Measurements from ENCODE around the gene MPRIP. TPM values are rescaled to one million over a fixed set of nuclear protein-coding genes. Genes with fewer than 3 reads are reported as not detected.

Gene MPRIP
- total RNA-seq, 4 donors from 2014 or later, result 65.7 to 168 (median 147) TPM

GRCh38 chr17:17216776-17217175 is 174.5 kb downstream of the MPRIP start:
- Histone ChIP-seq H3K9me3 (no peaks in the 10 kb centered on the region), H3K27ac (no peak overlapping the region), H3K36me3 (peaks cover 54 to 100% (median 60%) of the 10 kb centered on the region in 3 donors), H3K4me1 (peaks cover 0 to 13% (median 0%) of the 10 kb centered on the region in 3 donors), H3K4me3 (no peak overlapping the region), H3K27me3 (no peaks in the 10 kb centered on the region)
- WGBS, 2 donors, result 85 to 87% methylated on average over 13 to 15 of the region's 16 CpGs
- intact Hi-C loops (cut with DNase I), result no loop called here
- DNase-seq, result no peak
- TF ChIP-seq POLR2A (IDR thresholded peaks at IDR 0.05) (no peak), CTCF (IDR thresholded peaks at IDR 0.05) (no peak)

GRCh38 chr17:17217995-17218394 is 175.7 kb downstream of the MPRIP start:
- no peak overlapping the region for H3K27ac ChIP-seq
- peaks cover 0 to 13% (median 0%) of the 10 kb centered on the region in 3 donors for H3K4me1 ChIP-seq
- H3K27me3 ChIP-seq, result no peaks in the 10 kb centered on the region
- intact Hi-C loops (cut with DNase I), result no loop called here
- no peak overlapping the region for H3K4me3 ChIP-seq
- peaks cover 60 to 100% (median 70%) of the 10 kb centered on the region in 3 donors for H3K36me3 ChIP-seq
- no peak for TF ChIP-seq POLR2A (IDR thresholded peaks at IDR 0.05)
- no peak for TF ChIP-seq CTCF (IDR thresholded peaks at IDR 0.05)
- 81 to 83% methylated on average over 3 of the region's 3 CpGs for whole genome bisulfite sequencing, 2 donors
- no peaks in the 10 kb centered on the region for H3K9me3 ChIP-seq
- DNase-seq, result no peak

- TF ChIP-seq CTCF (IDR thresholded peaks at IDR 0.05) (no peak), POLR2A (IDR thresholded peaks at IDR 0.05) (no peak)
- H3K9me3 ChIP-seq, result no peaks in the 10 kb centered on the region
- H3K36me3 ChIP-seq, result peaks cover 64 to 100% (median 73%) of the 10 kb centered on the region in 3 donors
- no peaks in the 10 kb centered on the region for H3K27me3 ChIP-seq
- intact Hi-C loops (cut with DNase I), result no loop called here
- no peak for DNase-seq
- H3K4me3 ChIP-seq, result no peak overlapping the region
- H3K4me1 ChIP-seq, result peaks cover 0 to 13% (median 0%) of the 10 kb centered on the region in 3 donors
- 60 to 80% methylated on average over 2 to 6 of the region's 8 CpGs for WGBS, 2 donors
- no peak overlapping the region for H3K27ac ChIP-seq
Measured at GRCh38 chr17:17220529-17220928, 178.3 kb downstream of the MPRIP start.

GRCh38 chr17:17221329-17221728 is 179.1 kb downstream of the MPRIP start:
- DNase-seq, result no peak
- 78 to 97% methylated on average over 4 to 22 of the region's 22 CpGs for WGBS, 2 donors

GRCh38 chr17:17223736-17224135 is 181.5 kb downstream of the MPRIP start:
- no peak for DNase-seq
- H3K4me1 ChIP-seq, result peaks cover 0 to 13% (median 0%) of the 10 kb centered on the region in 3 donors
- no peaks in the 10 kb centered on the region for H3K27me3 ChIP-seq
- peaks cover 69 to 100% (median 79%) of the 10 kb centered on the region in 3 donors for H3K36me3 ChIP-seq
- TF ChIP-seq CTCF (IDR thresholded peaks at IDR 0.05) (no peak), POLR2A (IDR thresholded peaks at IDR 0.05) (no peak)
- no peak overlapping the region for H3K4me3 ChIP-seq
- H3K27ac ChIP-seq, result no peak overlapping the region
- 88 to 89% methylated on average over 5 to 12 of the region's 16 CpGs for WGBS, 2 donors
- intact Hi-C loops (cut with DNase I), result no loop called here
- no peaks in the 10 kb centered on the region for H3K9me3 ChIP-seq

More at GRCh38 chr17:17221329-17221728, 179.1 kb downstream of the MPRIP start:
- Histone ChIP-seq H3K9me3 (no peaks in the 10 kb centered on the region), H3K36me3 (peaks cover 69 to 100% (median 73%) of the 10 kb centered on the region in 3 donors), H3K27ac (no peak overlapping the region), H3K27me3 (no peaks in the 10 kb centered on the region), H3K4me3 (no peak overlapping the region), H3K4me1 (peaks cover 0 to 13% (median 0%) of the 10 kb centered on the region in 3 donors)
- intact Hi-C loops (cut with DNase I), result no loop called here
- TF ChIP-seq POLR2A (IDR thresholded peaks at IDR 0.05), result no peak
- TF ChIP-seq CTCF (IDR thresholded peaks at IDR 0.05), result no peak

All from esophagus squamous epithelium (tissue), 5 donors.